HCT116 (cell line): Measurements from ENCODE around the gene NKIRAS2. TPM values are rescaled to one million over a fixed set of nuclear protein-coding genes. Genes with fewer than 3 reads are reported as not detected.
A peak's percentile ranks its signal among the peaks of the same experiment; 100 is the strongest.

Experiments used
- ATAC-seq: fragments of 200-7000 bp; cut with Tn5 transposase; 2 replicates; pipeline ENCODE4 v1.9.1; 2020; ENCODE audit warnings: mild to moderate bottlenecking, moderate library complexity
- BruUV-seq: library from RNA; stranded (reverse); fragments of 400-500 nt; replicated peaks from 2 replicates; lab custom pipeline; 2021; lab: Mats Ljungman, UMichigan
- CTCF ChIA-PET: fragments of 300-600 bp; sonication (Branson Sonifier 250); formaldehyde crosslinking; loops from one replicate; lab custom pipeline; 2021; ENCODE audit warnings: antibody characterized with exemption; lab: Charles Lee
- POLR2A ChIA-PET: fragments of 300-600, 350-600 bp; sonication (Branson Sonifier 250); formaldehyde crosslinking; loops from one replicate; lab custom pipeline; 2021; ENCODE audit warnings: antibody characterized with exemption; lab: Charles Lee
- RAD21 ChIA-PET, 2 experiments: fragments of 300-600 bp; sonication (Branson Sonifier 250); formaldehyde crosslinking; loops; one replicate each; lab custom pipeline; 2023; ENCODE audit warnings: low total read pairs in 2 of 2; ENCODE audit not compliant: uncharacterized antibody in 2 of 2, unreplicated experiment in 2 of 2, low non-redundant PET in 1 of 2; lab: Charles Lee
- DNase-seq: peaks from one replicate; pipeline ENCODE4 v3.0.0-alpha.2; 2010; ENCODE audit warnings: low read depth, low spot score
- H2AFZ ChIP-seq: fragments of 200-600 bp; shearing (Covaris generic), sonication (generic); 2 replicates; pipeline ENCODE4 v1.6.1; 2017; ENCODE audit warnings: low read depth, mixed run types, mixed read lengths, antibody characterized with exemption, low read length; ENCODE audit not compliant: poor library complexity, severe bottlenecking
- H3K27ac ChIP-seq: 2 replicates; pipeline ENCODE4 v1.5.1; 2012; ENCODE audit warnings: low read depth, low read length
- H3K27me3 ChIP-seq: fragments of 200-600 bp; sonication (generic); 2 replicates; pipeline ENCODE4 v1.6.1; 2016; ENCODE audit warnings: mixed run types, low read length, mixed read lengths; ENCODE audit not compliant: insufficient read depth
- H3K36me3 ChIP-seq, 2 experiments: fragments of 200-500 bp in 1 of 2; fragments of 200-600 bp in 1 of 2; sonication (Bioruptor generic) in 1 of 2; sonication (generic) in 1 of 2; 2 replicates each; pipeline versions ENCODE4 v1.5.1 to v1.6.1; 2014 to 2016; ENCODE audit warnings: low read length in 2 of 2, inconsistent platforms in 1 of 2, mixed read lengths in 1 of 2, mixed run types in 1 of 2; ENCODE audit not compliant: insufficient read depth in 2 of 2, control insufficient read depth in 1 of 2
- H3K4me1 ChIP-seq, 2 experiments: fragments of 200-600 bp in 1 of 2; sonication (generic) in 1 of 2; 2 replicates each; pipeline versions ENCODE4 v1.5.1 to v1.6.1; 2012 to 2017; ENCODE audit warnings: low read length in 2 of 2, inconsistent platforms in 1 of 2, mild to moderate bottlenecking in 1 of 2, mixed read lengths in 1 of 2, mixed run types in 1 of 2, moderate library complexity in 1 of 2; ENCODE audit not compliant: insufficient read depth in 2 of 2, control insufficient read depth in 1 of 2
- H3K4me2 ChIP-seq: fragments of 200-600 bp; sonication (generic); 2 replicates; pipeline ENCODE4 v1.6.1; 2017; ENCODE audit warnings: mixed run types, low read length, mixed read lengths
- H3K4me3 ChIP-seq, 2 experiments: fragments of 200-600 bp in 1 of 2; sonication (generic) in 1 of 2; replicated peaks in 1 of 2; 2 replicates each; pipeline ENCODE4 v1.5.1; 2011 to 2016; ENCODE audit warnings: low read length in 2 of 2, control low read depth in 1 of 2, low read depth in 1 of 2, mild to moderate bottlenecking in 1 of 2, mixed read lengths in 1 of 2, mixed run types in 1 of 2
- H3K79me2 ChIP-seq: fragments of 200-600 bp; sonication (generic); 2 replicates; pipeline ENCODE4 v1.6.1; 2017; ENCODE audit warnings: mild to moderate bottlenecking, mixed run types, low read length, moderate library complexity, mixed read lengths; ENCODE audit not compliant: insufficient read depth
- H3K9ac ChIP-seq: fragments of 200-600 bp; sonication (generic); 2 replicates; pipeline ENCODE4 v1.6.1; 2016; ENCODE audit warnings: low read length, mixed read lengths
- H3K9me2 ChIP-seq: fragments of 200-600 bp; sonication (generic), shearing (Covaris generic); 2 replicates; pipeline ENCODE4 v1.6.1; 2017; ENCODE audit warnings: mixed run types, mild to moderate bottlenecking, moderate library complexity; ENCODE audit not compliant: insufficient read depth
- H3K9me3 ChIP-seq, 2 experiments: fragments of 200-500 bp in 1 of 2; fragments of 200-600 bp in 1 of 2; sonication (Bioruptor generic) in 1 of 2; sonication (generic) in 1 of 2; 2 replicates each; pipeline ENCODE4 v1.6.1; 2014 to 2017; ENCODE audit warnings: low read length in 2 of 2, mixed read lengths in 2 of 2, inconsistent platforms in 1 of 2, low read depth in 1 of 2, mild to moderate bottlenecking in 1 of 2, mixed run types in 1 of 2, moderate library complexity in 1 of 2; ENCODE audit not compliant: control insufficient read depth in 1 of 2, insufficient read depth in 1 of 2
- H4K20me1 ChIP-seq: fragments of 200-600 bp; sonication (generic), shearing (Covaris generic); 2 replicates; pipeline ENCODE4 v1.6.1; 2017; ENCODE audit warnings: mixed run types, mild to moderate bottlenecking, moderate library complexity; ENCODE audit not compliant: insufficient read depth
- CEBPB ChIP-seq: IDR thresholded peaks from 2 replicates; pipeline ENCODE4 v1.6.1; 2012; ENCODE audit warnings: low read depth
- ELF1 ChIP-seq: IDR thresholded peaks from 2 replicates; pipeline ENCODE4 v1.6.1; 2012; ENCODE audit warnings: low read depth, borderline replicate concordance
- EZH2phosphoT487 ChIP-seq: fragments of 200-600 bp; IDR thresholded peaks from 2 replicates; pipeline ENCODE4 v1.6.1; 2018; ENCODE audit warnings: antibody characterized with exemption, borderline replicate concordance
- JUND ChIP-seq: IDR thresholded peaks from 2 replicates; pipeline ENCODE4 v1.6.1; 2012
- MAX ChIP-seq: IDR thresholded peaks from 2 replicates; pipeline ENCODE4 v1.6.1; 2012
- POLR2A ChIP-seq: IDR thresholded peaks from 2 replicates; pipeline ENCODE4 v1.7.0; 2011; ENCODE audit warnings: borderline replicate concordance; ENCODE audit not compliant: insufficient read depth, insufficient read length; ENCODE audit errors: extremely low read depth
- POLR2AphosphoS5 ChIP-seq: IDR thresholded peaks from 2 replicates; pipeline ENCODE4 v1.6.1; 2011; ENCODE audit warnings: mild to moderate bottlenecking, low read depth, low read length, moderate library complexity
- SIN3A ChIP-seq: IDR thresholded peaks from 2 replicates; pipeline ENCODE4 v1.6.1; 2012; ENCODE audit warnings: low read depth
- SP1 ChIP-seq: IDR thresholded peaks from 2 replicates; pipeline ENCODE4 v1.6.1; 2012; ENCODE audit warnings: low read depth
- SRF ChIP-seq: IDR thresholded peaks from 2 replicates; pipeline ENCODE4 v1.6.1; 2012; ENCODE audit warnings: low read depth
- TCF7L2 ChIP-seq: IDR thresholded peaks from 2 replicates; pipeline ENCODE4 v1.7.0; 2011; ENCODE audit warnings: borderline replicate concordance, inconsistent platforms; ENCODE audit not compliant: insufficient read depth, insufficient read length; ENCODE audit errors: extremely low read depth
- YY1 ChIP-seq: IDR thresholded peaks from 2 replicates; pipeline ENCODE4 v1.6.1; 2011; ENCODE audit warnings: low read length, low read depth, moderate library complexity, mild to moderate bottlenecking; ENCODE audit not compliant: insufficient replicate concordance; ENCODE audit errors: extremely low read depth
- ZBTB33 ChIP-seq: IDR thresholded peaks from 2 replicates; pipeline ENCODE4 v1.6.1; 2011; ENCODE audit warnings: mild to moderate bottlenecking, low read length, moderate library complexity; ENCODE audit not compliant: insufficient replicate concordance; ENCODE audit errors: extremely low read depth
- intact Hi-C: fragments of 100-400 bp; cut with micrococcal nuclease; formaldehyde crosslinking; loops from 2 replicates; pipeline ENCODE4 v1.10.0; 2022
- total RNA-seq: library from RNA; stranded (reverse); gene quantifications from one replicate; pipeline ENCODE4 v1.2.1, GENCODE V29; 2021; ENCODE audit not compliant: unreplicated experiment

Gene NKIRAS2
- total RNA-seq, 1 experiment from 2014 or later = 26.4 TPM

GRCh38 chr17:42068979-42069378 lies 49.1 kb downstream of the NKIRAS2 start:
- no TSS peak for BruUV-seq
- intact Hi-C loops = no loop called here

More at GRCh38 chr17:42068979-42069378, 49.1 kb downstream of the NKIRAS2 start:
- Histone ChIP-seq H3K9ac (no peak overlapping the region), H3K27me3 (no peaks in the 10 kb centered on the region), H3K4me1 (peaks cover 0 to 5% of the 10 kb centered on the region in 2 experiments; a peak in 1 of 4 replicates), H3K27ac (no peak overlapping the region), H3K9me3 (no peaks in the 10 kb centered on the region), H3K9me2 (no peaks in the 10 kb centered on the region), H3K4me2 (no peak overlapping the region), H3K79me2 (no peaks in the 10 kb centered on the region), H2AFZ (no peak overlapping the region), H4K20me1 (no peaks in the 10 kb centered on the region), H3K4me3 (no peak overlapping the region), H3K36me3 (no peaks in the 10 kb centered on the region)
- no peak for DNase-seq
- CTCF ChIA-PET = interaction anchor here (2.2 kb wide), 1 partner anchor 32 kb away, joined by 11 read pairs; no protein-coding TSS in a partner anchor
- peak; percentile 33; the same call in 1 of the 2 replicates for ATAC-seq
- RAD21 ChIA-PET = no interaction called here
- TF ChIP-seq CEBPB (no peak), SIN3A (no peak), POLR2AphosphoS5 (no peak), ZBTB33 (no peak), EZH2phosphoT487 (no peak), POLR2A (no peak), JUND (no peak), SP1 (no peak), ELF1 (no peak), TCF7L2 (no peak), MAX (no peak), SRF (no peak), YY1 (no peak)
- POLR2A ChIA-PET = no interaction called here
